Left lung (tissue), 10 donors: Measurements from ENCODE around the gene CACNA1D. TPM values are rescaled to one million over a fixed set of nuclear protein-coding genes. Genes with fewer than 3 reads are reported as not detected.
"Not testable (repeated sequence)": the region's sequence is repeated elsewhere in the genome, so short reads cannot be mapped to it uniquely, and the experiment has no call there.

Experiments used
- ATAC-seq: fragments of 200-7000 bp; cut with Tn5 transposase; one replicate; pipeline ENCODE4 v1.9.1; 2020; ENCODE audit warnings: moderate library complexity
- DNase-seq, 4 donors: peaks; one replicate each; pipeline ENCODE4 v3.0.0-alpha.2; 2013 to 2020
- H3K27ac ChIP-seq, 2 donors: fragments of 200-600 bp; sonication (generic) in 1 of 2; one replicate each; pipeline versions ENCODE4 v1.5.0 to v1.8.0; 2020 to 2021
- H3K27me3 ChIP-seq, 2 donors: fragments of 200-600 bp; sonication (generic) in 1 of 2; one replicate each; pipeline versions ENCODE4 v1.5.0 to v1.8.0; 2020 to 2021
- H3K36me3 ChIP-seq, 2 donors: fragments of 200-600 bp; sonication (generic) in 1 of 2; one replicate each; pipeline versions ENCODE4 v1.5.0 to v1.8.0; 2020 to 2021
- H3K4me1 ChIP-seq, 2 donors: fragments of 200-600 bp; one replicate each; pipeline ENCODE4 v1.8.0; 2021
- H3K4me3 ChIP-seq, 2 donors: fragments of 200-600 bp; sonication (generic) in 1 of 2; one replicate each; pipeline versions ENCODE4 v1.5.0 to v1.8.0; 2020 to 2021; ENCODE audit warnings: mild to moderate bottlenecking in 1 of 2
- H3K9me3 ChIP-seq, 2 donors: fragments of 200-600 bp; sonication (generic) in 1 of 2; one replicate each; pipeline versions ENCODE4 v1.5.0 to v1.8.0; 2020 to 2021
- intact Hi-C, 2 donors: fragments of 100-400 bp; cut with DNase I; formaldehyde crosslinking; loops; one replicate each; pipeline versions ENCODE4 v1.11.2 to v1.14.2; 2022
- polyA plus RNA-seq, 6 donors: library from polyadenylated mRNA; unstranded; fragments of 120-200 nt; gene quantifications; one replicate each; pipeline ENCODE4 v1.2.1, GENCODE V29; 2013; ENCODE audit not compliant: insufficient read length in 6 of 6
- total RNA-seq, 2 donors: library from RNA; stranded (reverse); fragmentation: NEBNext Ultra II Directional; extraction: Animal tissue kit (Norgen Biotek cat#: 25700); gene quantifications; one replicate each; pipeline ENCODE4 v1.2.1, GENCODE V29; 2021
- TF ChIP-seq, protein P1 (sequence below), 2 donors: fragments of 200-600 bp; sonication (generic) in 1 of 2; IDR thresholded peaks; one replicate each; pipeline versions ENCODE4 v1.5.0 to v1.8.0; 2021; ENCODE audit warnings: antibody characterized with exemption in 2 of 2
- donor health status: DM: no; HTN: yes; CAD: no.
- donor health status: DM: no; HTN: no; CAD: no.

Gene CACNA1D
- total and polyA plus RNA-seq, 8 donors: 32.6 to 78.2 (median 56.2) TPM

DNA sequence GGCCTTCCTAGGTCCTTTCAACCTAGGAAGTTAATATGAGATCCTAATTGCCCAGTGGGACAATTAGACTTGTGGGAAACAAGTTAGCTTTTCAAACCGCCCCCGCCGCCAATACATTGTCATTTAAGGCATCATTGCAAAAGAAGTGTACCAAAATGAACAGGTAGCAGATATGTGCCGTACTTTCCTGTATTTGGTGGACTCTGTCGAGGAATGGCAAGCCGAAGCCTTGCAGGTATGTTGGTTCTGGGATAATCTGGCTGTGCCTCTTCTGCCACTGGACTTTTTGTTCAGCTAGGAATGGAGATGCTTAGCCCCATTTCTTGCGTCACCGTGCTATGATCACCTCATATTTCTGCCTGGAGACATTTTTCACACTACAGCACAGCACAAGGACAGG is 157.5 kb downstream of the CACNA1D start:
- TF ChIP-seq, protein P1, sequence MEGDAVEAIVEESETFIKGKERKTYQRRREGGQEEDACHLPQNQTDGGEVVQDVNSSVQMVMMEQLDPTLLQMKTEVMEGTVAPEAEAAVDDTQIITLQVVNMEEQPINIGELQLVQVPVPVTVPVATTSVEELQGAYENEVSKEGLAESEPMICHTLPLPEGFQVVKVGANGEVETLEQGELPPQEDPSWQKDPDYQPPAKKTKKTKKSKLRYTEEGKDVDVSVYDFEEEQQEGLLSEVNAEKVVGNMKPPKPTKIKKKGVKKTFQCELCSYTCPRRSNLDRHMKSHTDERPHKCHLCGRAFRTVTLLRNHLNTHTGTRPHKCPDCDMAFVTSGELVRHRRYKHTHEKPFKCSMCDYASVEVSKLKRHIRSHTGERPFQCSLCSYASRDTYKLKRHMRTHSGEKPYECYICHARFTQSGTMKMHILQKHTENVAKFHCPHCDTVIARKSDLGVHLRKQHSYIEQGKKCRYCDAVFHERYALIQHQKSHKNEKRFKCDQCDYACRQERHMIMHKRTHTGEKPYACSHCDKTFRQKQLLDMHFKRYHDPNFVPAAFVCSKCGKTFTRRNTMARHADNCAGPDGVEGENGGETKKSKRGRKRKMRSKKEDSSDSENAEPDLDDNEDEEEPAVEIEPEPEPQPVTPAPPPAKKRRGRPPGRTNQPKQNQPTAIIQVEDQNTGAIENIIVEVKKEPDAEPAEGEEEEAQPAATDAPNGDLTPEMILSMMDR (IDR thresholded peaks at IDR 0.05): no peak
- Histone ChIP-seq H3K36me3 (no peaks in the 10 kb centered on the region), H3K9me3 (peaks cover 0 to 3% of the 10 kb centered on the region in 2 donors), H3K27me3 (no peaks in the 10 kb centered on the region), H3K4me3 (no peak overlapping the region), H3K4me1 (no peaks in the 10 kb centered on the region), H3K27ac (no peak overlapping the region)
- intact Hi-C loops: no loop called here
- DNase-seq (no peak), ATAC-seq (no peak)

DNA sequence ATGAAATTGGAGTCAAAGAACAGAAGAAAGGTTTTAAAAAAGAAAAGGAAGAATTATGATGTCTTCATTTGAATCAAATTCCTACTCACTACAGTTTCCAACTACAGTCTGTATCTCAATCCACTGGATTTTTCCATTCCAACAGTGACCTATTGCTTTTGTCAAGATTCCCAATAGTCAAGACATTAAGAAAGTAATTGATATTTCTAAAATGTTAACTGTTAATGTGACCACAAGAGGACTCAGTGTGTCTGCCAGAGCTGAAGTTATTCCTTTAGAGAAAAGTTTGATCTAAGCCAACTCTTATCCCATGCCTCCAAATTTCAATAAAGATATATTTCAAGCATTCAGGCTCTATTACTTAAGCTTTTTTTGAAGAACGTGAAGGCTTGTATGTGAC is 163.2 kb downstream of the CACNA1D start:
- H3K36me3 ChIP-seq: peaks cover 0 to 8% of the 10 kb centered on the region in 2 donors
- TF ChIP-seq, protein P1 (IDR thresholded peaks at IDR 0.05): no peak
- H3K9me3 ChIP-seq: peaks cover 0 to 24% of the 10 kb centered on the region in 2 donors
- DNase-seq (no peak), ATAC-seq (no peak)
- no peak overlapping the region for H3K4me3 ChIP-seq
- no peak overlapping the region for H3K27ac ChIP-seq
- intact Hi-C loops: no loop called here
- H3K27me3 ChIP-seq: no peaks in the 10 kb centered on the region
- H3K4me1 ChIP-seq: no peaks in the 10 kb centered on the region

DNA sequence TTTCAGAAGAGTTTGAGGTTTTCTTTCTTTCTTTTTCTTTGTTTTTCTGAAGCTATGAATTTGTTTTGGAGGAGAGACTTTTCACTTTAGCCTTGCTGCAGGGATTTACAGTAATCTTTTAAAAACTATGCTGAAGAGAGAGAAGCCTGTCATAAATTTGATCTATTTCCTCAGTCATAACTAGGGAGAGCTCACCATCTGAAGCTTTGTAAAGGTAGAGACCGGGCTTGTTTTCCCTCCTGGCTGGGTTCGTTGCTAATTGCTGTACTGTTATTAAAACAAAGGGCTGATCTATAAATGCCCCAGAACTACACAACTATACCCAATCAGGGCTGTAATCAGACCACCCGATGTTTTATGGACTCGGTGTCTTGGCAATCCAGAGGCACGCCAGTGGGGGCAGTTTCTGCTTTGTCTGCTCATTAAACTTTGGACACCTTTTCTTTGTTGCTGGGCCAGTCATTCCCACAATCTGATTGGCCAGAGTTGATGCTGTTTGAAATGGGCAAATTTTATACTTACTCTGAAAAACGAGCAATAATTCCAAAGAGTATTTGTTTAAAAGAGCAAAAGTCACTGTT is 164.3 kb downstream of the CACNA1D start:
- no peak overlapping the region for H3K4me3 ChIP-seq
- H3K9me3 ChIP-seq: peaks cover 0 to 23% of the 10 kb centered on the region in 2 donors
- no peak for ATAC-seq
- no peak for DNase-seq
- TF ChIP-seq, protein P1 (IDR thresholded peaks at IDR 0.05): no peak
- H3K27ac ChIP-seq: no peak overlapping the region
- H3K36me3 ChIP-seq: peaks cover 0 to 8% of the 10 kb centered on the region in 2 donors
- intact Hi-C loops: no loop called here
- H3K27me3 ChIP-seq: no peaks in the 10 kb centered on the region
- H3K4me1 ChIP-seq: no peaks in the 10 kb centered on the region

DNA sequence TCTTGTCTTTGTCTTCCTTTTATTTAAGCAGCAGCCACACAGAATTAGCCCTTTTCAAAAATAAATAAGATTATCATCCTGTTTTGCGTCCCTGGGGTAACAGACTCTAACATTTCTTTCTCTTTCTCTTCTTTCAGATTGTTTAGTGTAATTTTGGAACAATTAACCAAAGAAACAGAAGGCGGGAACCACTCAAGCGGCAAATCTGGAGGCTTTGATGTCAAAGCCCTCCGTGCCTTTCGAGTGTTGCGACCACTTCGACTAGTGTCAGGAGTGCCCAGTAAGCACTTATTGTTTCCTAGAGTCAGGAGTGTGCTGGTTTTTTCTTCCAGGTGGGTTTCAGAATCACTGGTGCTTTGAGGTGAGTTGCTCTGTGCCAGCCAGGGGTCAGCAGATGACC is 165.6 kb downstream of the CACNA1D start:
- Histone ChIP-seq H3K4me3 (no peak overlapping the region), H3K27ac (no peak overlapping the region), H3K36me3 (peaks cover 0 to 8% of the 10 kb centered on the region in 2 donors), H3K27me3 (no peaks in the 10 kb centered on the region), H3K9me3 (peaks cover 0 to 23% of the 10 kb centered on the region in 2 donors), H3K4me1 (no peaks in the 10 kb centered on the region)
- DNase-seq (no peak), ATAC-seq (no peak)
- intact Hi-C loops: no loop called here
- TF ChIP-seq, protein P1 (IDR thresholded peaks at IDR 0.05): no peak

DNA sequence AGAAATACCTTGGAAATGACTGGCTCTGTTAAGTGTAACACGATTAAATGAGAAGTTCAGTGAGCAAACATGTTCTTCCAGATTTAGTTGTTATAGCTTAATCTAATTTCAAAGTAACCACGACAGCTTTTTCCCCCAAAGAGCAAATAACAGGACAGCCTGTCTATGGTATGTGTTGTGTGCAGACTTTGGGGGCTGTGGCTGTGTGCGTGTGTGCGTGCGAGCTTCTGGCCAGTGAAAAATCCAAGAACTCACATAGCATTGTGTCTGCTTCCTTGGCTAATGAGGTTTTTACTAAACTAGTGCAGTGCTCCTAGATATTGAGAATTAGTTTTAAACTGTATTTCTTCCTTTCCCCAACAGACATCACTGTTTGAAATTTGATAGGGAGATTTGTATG is 167.1 kb downstream of the CACNA1D start:
- peaks cover 0 to 8% of the 10 kb centered on the region in 2 donors for H3K36me3 ChIP-seq
- H3K9me3 ChIP-seq: peaks cover 0 to 23% of the 10 kb centered on the region in 2 donors
- H3K4me1 ChIP-seq: no peaks in the 10 kb centered on the region
- intact Hi-C loops: no loop called here
- no peaks in the 10 kb centered on the region for H3K27me3 ChIP-seq
- ATAC-seq: no peak
- TF ChIP-seq, protein P1 (IDR thresholded peaks at IDR 0.05): no peak
- DNase-seq: no peak
- H3K4me3 ChIP-seq: no peak overlapping the region
- no peak overlapping the region for H3K27ac ChIP-seq

DNA sequence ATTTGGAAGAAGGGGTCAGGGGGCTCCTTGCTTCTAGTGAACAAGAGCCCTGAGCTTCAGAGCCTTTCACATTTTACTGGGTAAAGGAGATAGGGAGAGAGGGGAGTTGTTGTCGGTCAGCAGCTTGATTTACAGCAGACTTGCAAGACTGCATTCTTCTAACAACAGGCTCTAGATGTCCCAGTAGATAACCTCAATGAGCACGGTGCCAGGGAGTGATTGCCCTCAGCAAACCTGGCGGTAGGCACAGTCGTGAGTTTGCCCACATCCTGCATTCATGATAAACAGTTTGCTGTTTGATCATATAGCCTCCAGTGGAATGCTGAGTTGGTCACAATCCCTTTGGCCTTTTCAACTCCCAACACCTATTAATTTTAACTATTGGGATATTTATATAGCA is 170.4 kb downstream of the CACNA1D start:
- intact Hi-C loops, H3K27me3 ChIP-seq, H3K36me3 ChIP-seq, H3K4me1 ChIP-seq, ATAC-seq, H3K27ac ChIP-seq, H3K4me3 ChIP-seq, DNase-seq: not testable (repeated sequence)
- H3K9me3 ChIP-seq: peaks cover 0 to 23% of the 10 kb centered on the region in 2 donors
